Measurements from ENCODE around the gene SYT1.

DNA sequence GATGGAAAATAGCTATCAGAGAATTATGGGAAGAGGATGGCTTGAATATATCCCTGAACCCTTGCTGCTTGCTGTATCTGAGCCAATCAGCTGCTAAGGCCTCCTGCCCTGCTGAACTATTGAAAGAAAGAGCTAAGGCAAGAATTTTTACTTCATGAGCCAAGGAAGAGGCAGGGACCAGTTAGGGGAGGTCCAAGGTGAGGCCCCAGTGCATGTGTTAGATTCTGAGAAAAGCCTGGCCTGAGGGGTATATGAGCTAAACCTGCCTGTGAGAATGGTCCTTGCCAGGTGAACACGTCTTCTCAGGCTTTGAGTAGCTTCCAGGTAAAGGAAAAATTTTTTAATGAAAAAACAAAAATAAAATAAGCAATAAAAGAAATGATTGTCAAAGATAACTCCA is 218.0 kb downstream of the SYT1 start:
- no peak for TF ChIP-seq FOXA2 (IDR thresholded peaks at IDR 0.05)
- TF ChIP-seq, protein P1, sequence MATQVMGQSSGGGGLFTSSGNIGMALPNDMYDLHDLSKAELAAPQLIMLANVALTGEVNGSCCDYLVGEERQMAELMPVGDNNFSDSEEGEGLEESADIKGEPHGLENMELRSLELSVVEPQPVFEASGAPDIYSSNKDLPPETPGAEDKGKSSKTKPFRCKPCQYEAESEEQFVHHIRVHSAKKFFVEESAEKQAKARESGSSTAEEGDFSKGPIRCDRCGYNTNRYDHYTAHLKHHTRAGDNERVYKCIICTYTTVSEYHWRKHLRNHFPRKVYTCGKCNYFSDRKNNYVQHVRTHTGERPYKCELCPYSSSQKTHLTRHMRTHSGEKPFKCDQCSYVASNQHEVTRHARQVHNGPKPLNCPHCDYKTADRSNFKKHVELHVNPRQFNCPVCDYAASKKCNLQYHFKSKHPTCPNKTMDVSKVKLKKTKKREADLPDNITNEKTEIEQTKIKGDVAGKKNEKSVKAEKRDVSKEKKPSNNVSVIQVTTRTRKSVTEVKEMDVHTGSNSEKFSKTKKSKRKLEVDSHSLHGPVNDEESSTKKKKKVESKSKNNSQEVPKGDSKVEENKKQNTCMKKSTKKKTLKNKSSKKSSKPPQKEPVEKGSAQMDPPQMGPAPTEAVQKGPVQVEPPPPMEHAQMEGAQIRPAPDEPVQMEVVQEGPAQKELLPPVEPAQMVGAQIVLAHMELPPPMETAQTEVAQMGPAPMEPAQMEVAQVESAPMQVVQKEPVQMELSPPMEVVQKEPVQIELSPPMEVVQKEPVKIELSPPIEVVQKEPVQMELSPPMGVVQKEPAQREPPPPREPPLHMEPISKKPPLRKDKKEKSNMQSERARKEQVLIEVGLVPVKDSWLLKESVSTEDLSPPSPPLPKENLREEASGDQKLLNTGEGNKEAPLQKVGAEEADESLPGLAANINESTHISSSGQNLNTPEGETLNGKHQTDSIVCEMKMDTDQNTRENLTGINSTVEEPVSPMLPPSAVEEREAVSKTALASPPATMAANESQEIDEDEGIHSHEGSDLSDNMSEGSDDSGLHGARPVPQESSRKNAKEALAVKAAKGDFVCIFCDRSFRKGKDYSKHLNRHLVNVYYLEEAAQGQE (IDR thresholded peaks at IDR 0.05), result no peak
- TF ChIP-seq, protein P2, sequence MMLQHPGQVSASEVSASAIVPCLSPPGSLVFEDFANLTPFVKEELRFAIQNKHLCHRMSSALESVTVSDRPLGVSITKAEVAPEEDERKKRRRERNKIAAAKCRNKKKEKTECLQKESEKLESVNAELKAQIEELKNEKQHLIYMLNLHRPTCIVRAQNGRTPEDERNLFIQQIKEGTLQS (IDR thresholded peaks at IDR 0.05), result no peak
- no peak for TF ChIP-seq CTCF (IDR thresholded peaks at IDR 0.05; ENCODE audit: low read depth, low read length, missing input control)
- no peak for TF ChIP-seq RAD21 (IDR thresholded peaks at IDR 0.05)
- no peak for TF ChIP-seq SP1 (IDR thresholded peaks at IDR 0.05)
- TF ChIP-seq YY1 (IDR thresholded peaks at IDR 0.05), result no peak

Measured in liver (tissue), 3 donors.